Prostate gland (tissue), 2 donors: ENCODE data around the gene OVOL1. TPM values are rescaled to one million over a fixed set of nuclear protein-coding genes. Genes with fewer than 3 reads are reported as not detected.

Experiments
- DNase-seq: peaks from one replicate; pipeline ENCODE4 v3.0.0-alpha.2; 2019; ENCODE audit warnings: low spot score
- H3K27ac ChIP-seq, 2 donors: fragments of 200-600 bp; sonication (generic); 2 replicates each; pipeline ENCODE4 v1.5.1; 2017 to 2019
- H3K27me3 ChIP-seq: fragments of 200-600 bp; sonication (generic); replicated peaks from 2 replicates; pipeline ENCODE4 v1.5.1; 2019; ENCODE audit not compliant: insufficient read depth
- H3K36me3 ChIP-seq, 2 donors: fragments of 200-600 bp; sonication (generic); 1 replicate in 1 of 2; 2 replicates in 1 of 2; pipeline versions ENCODE4 v1.5.1 to v1.8.1; 2017 to 2019
- H3K4me1 ChIP-seq: fragments of 200-600 bp; sonication (generic); replicated peaks from 2 replicates; pipeline ENCODE4 v1.5.1; 2019
- H3K4me3 ChIP-seq, 2 donors: fragments of 200-600 bp; sonication (generic); 2 replicates each; pipeline ENCODE4 v1.5.1; 2017 to 2019
- H3K9me3 ChIP-seq: fragments of 200-600 bp; sonication (generic); 2 replicates; pipeline ENCODE4 v1.5.1; 2017
- POLR2A ChIP-seq: fragments of 450-650 bp; IDR thresholded peaks from one replicate; pipeline ENCODE4 v1.6.1; 2016; ENCODE audit warnings: antibody characterized with exemption, mild to moderate bottlenecking
- POLR2AphosphoS5 ChIP-seq: sonication (generic); formaldehyde crosslinking; IDR thresholded peaks from one replicate; pipeline ENCODE4 v1.6.1; 2017; ENCODE audit warnings: antibody characterized with exemption
- WGBS: methylation state at CpG from one replicate; pipeline ENCODE4 v1.1.5; 2018; 5-methylcytosine and 5-hydroxymethylcytosine counted together
- intact Hi-C: fragments of 100-400 bp; cut with DNase I; formaldehyde crosslinking; loops from one replicate; pipeline ENCODE4 v1.14.2; 2022
- total RNA-seq, 2 donors: library from RNA; depleted of rRNA; stranded (reverse); fragments of >200 nt; gene quantifications; one replicate each; pipeline ENCODE4 v1.1.0, GENCODE V29; 2016
- TF ChIP-seq, protein P1 (sequence below), 4 experiments: fragments of 200-600 bp in 2 of 4; fragments of 450-650 bp in 2 of 4; sonication (generic) in 2 of 4; IDR thresholded peaks; 1 replicate in 3 of 4; 2 replicates in 1 of 4; pipeline ENCODE4 v1.5.1; 2016 to 2019; ENCODE audit warnings: antibody characterized with exemption in 4 of 4, mild to moderate bottlenecking in 2 of 4, moderate library complexity in 2 of 4

The OVOL1 gene
- total RNA-seq, 2 donors from 2014 or later: 2.7 to 8.5 TPM

DNA sequence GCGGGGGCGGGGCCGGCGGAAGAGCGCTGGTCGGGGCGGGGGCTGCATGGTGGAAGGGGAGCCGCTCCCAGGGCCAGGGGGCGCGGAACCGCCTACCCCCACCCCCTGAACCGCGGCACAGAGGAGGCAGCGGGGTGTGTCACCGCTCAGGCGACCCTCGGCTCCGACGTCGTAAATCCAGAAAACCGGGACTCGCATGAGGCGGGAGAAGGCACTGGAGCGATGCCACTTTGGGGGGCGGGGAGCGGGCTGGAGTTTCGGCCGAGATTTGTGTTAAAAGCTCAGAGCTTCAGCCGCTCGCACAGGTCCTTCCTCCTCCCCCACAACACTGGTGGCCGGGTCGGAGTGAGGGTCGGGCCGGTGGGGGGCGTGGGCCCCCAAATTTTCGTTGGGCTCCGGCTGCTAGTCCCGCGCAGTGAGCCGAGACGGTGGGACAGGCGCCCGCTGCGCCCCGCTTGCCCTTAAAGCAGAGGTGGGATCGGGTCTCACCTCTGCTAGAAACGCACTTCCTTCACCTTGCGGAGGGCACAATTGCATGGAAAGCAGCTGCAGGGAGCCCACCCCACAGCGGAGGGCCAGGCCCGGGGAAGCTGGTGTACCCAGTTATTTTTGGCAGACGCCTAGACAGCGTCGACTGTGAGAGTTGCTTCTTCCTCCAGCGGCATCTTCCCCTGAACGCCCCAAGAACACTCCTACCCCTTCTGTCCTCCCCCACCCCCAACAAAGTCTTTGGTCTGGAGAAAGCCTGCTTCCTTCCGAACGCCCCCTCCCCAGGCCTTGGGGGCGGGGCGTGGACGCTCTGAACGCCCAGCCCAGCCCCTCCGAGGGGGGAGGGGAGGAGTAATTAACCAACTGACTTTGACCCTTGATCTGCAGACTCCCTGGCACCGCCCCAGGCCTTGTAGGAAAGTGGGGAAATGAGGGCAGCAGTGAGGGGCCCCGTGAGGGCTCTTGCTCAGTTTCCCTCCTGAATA lies 1.1 kb downstream of the OVOL1 start:
- TF ChIP-seq POLR2AphosphoS5: no peak
- TF ChIP-seq, protein P1, sequence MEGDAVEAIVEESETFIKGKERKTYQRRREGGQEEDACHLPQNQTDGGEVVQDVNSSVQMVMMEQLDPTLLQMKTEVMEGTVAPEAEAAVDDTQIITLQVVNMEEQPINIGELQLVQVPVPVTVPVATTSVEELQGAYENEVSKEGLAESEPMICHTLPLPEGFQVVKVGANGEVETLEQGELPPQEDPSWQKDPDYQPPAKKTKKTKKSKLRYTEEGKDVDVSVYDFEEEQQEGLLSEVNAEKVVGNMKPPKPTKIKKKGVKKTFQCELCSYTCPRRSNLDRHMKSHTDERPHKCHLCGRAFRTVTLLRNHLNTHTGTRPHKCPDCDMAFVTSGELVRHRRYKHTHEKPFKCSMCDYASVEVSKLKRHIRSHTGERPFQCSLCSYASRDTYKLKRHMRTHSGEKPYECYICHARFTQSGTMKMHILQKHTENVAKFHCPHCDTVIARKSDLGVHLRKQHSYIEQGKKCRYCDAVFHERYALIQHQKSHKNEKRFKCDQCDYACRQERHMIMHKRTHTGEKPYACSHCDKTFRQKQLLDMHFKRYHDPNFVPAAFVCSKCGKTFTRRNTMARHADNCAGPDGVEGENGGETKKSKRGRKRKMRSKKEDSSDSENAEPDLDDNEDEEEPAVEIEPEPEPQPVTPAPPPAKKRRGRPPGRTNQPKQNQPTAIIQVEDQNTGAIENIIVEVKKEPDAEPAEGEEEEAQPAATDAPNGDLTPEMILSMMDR (IDR thresholded peaks at IDR 0.05): no peak
- no peak for TF ChIP-seq POLR2A
- Histone ChIP-seq H3K27me3 (no peaks in the 10 kb centered on the region), H3K9me3 (no peaks in the 10 kb centered on the region), H3K27ac (peak overlapping the region in 1 of 2 donors; percentile 75), H3K4me1 (peaks cover 21% of the 10 kb centered on the region), H3K36me3 (no peaks in the 10 kb centered on the region), H3K4me3 (peak overlapping the region; percentile 29 to 43)
- 4% methylated on average over 48 of the region's 64 CpGs for WGBS
- intact Hi-C loops: no loop called here
- DNase-seq: no peak

DNA sequence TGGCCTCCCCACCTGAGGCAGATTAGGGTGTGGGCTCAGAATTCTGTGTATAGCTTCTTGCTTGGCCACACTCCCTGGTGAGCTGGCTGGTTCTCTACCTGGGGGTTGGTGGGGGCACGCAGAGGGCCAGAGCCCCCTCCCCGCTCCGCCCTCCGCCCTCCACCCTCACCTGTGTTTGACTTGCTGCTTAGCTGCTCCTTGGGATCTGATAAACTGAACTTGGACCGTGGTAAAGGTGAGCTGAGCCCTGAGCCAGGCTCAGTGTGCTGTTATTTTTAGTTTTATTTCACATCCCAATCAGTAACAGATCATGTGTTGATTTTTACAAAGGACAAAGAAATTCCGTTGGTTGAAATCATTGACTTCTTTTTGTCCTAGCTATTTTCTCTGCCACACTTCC lies 2.0 kb downstream of the OVOL1 start:
- Histone ChIP-seq H3K27me3 (no peaks in the 10 kb centered on the region), H3K4me3 (no peak overlapping the region), H3K27ac (peak overlapping the region in 1 of 2 donors; percentile 20), H3K36me3 (no peaks in the 10 kb centered on the region), H3K4me1 (peaks cover 21% of the 10 kb centered on the region), H3K9me3 (no peaks in the 10 kb centered on the region)
- TF ChIP-seq, protein P1 (IDR thresholded peaks at IDR 0.05): no peak
- TF ChIP-seq POLR2A: no peak
- TF ChIP-seq POLR2AphosphoS5: no peak
- no peak for DNase-seq
- WGBS: 63% methylated on average over 6 of the region's 6 CpGs
- intact Hi-C loops: no loop called here

DNA sequence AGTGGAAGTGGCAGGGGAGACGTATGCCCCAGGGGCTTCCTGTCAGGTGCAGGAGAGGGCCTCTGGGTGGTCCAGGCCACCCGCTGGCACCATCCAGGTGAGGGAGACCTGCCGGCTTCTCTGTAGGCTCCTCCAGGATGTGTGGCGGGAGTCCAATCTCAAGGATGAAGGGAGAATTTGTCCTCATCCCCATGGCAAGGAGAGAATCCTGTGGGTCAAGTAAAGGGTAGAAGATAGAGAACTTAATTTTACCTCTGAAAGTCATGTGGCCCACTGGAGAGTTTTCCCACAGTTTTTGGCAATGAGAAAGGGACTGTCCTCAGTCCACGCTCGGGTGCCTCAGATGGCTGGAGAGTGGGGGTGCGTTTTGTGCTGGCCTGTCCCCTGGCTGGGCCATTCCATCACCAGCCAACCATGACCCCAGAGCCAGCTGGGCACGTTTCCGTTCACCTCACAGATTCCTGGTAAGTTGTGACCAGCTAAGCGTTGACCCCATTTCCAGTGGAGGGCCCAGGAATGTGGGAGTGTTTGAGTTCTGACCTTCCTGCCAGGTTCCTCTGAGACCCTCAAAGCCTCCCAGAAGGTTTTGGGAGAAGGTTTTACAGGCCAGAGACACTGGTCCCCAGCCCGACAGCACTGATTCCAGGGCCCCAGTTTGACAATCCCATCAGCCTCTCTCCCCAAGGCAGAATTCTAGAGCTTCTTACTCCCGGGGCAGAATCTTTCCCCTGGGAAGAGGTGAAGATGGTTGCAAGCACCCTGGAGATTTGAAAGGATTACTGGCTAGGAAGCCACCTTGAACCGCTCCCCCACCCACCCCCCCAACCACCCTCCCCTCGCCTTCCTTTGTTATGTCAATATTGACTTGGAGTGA lies 2.6 kb downstream of the OVOL1 start:
- no peaks in the 10 kb centered on the region for H3K9me3 ChIP-seq
- TF ChIP-seq POLR2A (no peak), POLR2AphosphoS5 (no peak)
- TF ChIP-seq, protein P1 (IDR thresholded peaks at IDR 0.05): no peak
- peaks cover 21% of the 10 kb centered on the region for H3K4me1 ChIP-seq
- no peak for DNase-seq
- 80% methylated on average over 14 of the region's 14 CpGs for WGBS
- intact Hi-C loops: no loop called here
- H3K27me3 ChIP-seq: no peaks in the 10 kb centered on the region
- no peaks in the 10 kb centered on the region for H3K36me3 ChIP-seq
- peak overlapping the region in 1 of 2 donors; percentile 20 for H3K27ac ChIP-seq
- H3K4me3 ChIP-seq: no peak overlapping the region

DNA sequence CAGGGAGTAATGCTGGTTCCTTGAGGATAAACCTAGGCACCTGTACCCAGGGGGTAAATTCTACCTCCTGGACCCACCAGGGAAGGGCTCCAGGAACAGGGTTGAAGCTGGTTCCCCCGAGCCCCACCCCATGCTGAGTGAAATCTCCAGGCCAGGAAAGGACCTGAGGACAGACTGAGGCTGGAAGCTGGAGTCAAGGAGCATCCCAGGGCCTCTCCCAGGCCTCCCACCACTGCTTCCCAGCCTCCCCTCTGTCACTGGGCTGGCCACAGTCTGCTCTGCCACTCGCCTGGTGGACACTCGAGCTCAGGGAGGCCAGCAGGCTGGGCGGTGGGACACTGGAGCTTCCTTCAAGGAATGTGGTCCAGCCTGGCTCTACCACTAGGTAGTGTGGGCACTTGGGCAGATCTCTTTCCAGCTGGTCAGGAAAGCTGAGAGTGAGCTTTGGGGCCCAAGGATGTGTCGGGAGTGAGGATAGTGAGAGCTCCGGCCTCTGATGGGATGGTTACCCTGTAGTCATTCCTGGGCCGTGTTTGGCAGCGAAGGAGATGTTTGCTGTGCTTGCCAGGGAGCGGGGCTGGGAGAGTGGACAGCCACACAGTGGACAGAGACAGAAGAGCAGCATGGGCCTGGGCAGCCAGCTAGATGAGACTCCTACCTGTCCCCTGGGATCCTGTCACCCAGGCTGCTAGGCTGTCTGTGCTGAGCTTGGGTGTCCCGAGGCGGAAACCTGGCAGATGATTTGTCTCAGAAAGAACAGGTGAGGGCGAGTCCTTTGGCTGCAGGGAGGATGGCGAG lies 3.4 kb downstream of the OVOL1 start:
- Histone ChIP-seq H3K27me3 (no peaks in the 10 kb centered on the region), H3K36me3 (no peaks in the 10 kb centered on the region), H3K9me3 (no peaks in the 10 kb centered on the region), H3K4me3 (no peak overlapping the region), H3K4me1 (peaks cover 21% of the 10 kb centered on the region), H3K27ac (no peak overlapping the region)
- TF ChIP-seq, protein P1 (IDR thresholded peaks at IDR 0.05): no peak
- no peak for TF ChIP-seq POLR2AphosphoS5
- no peak for TF ChIP-seq POLR2A
- intact Hi-C loops: no loop called here
- no peak for DNase-seq
- WGBS: 76% methylated on average over 13 of the region's 13 CpGs
